LNCAP (cell line): ENCODE measurements around the gene SLC28A1.
A peak's percentile ranks its signal among the peaks of the same experiment; 100 is the strongest.

Source experiments
- CTCF ChIP-seq: fragments of 450-650 bp; IDR thresholded peaks from 2 replicates; pipeline ENCODE4 v1.5.1; 2017; ENCODE audit warnings: mild to moderate bottlenecking

The SLC28A1 gene

DNA sequence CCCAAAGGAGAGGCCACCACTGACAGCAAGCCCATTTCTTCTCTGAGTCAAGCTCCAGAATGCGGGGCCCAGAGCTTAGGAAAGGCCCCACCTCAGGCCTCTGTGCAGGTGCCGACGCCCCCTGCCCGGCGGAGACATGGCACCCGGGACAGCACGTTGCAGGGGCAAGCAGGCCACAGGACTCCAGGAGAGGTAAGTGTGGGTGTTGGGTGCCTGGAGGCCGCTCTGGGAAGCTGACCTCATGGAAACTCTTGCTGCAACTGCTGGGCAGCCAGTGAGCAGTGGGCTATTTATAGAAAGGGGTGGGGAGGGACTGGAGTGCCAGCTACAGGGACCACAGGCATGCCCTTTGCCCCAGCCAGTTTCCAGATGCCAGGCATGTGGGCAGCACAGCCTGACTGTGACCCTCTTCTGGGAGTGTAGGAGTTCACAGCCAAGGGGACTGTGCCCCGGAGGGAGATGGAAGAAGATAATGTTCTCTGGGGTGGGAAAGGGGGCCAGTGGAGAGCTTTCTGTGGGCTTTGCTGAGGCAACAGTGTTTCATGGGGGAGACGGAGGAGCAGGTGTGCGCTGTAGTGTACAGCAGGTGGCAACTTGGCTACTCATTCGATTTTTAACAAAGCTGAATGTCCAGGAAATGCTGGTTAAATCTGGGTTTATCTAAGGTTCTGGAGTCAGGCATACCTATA lies 43.6 kb upstream of the SLC28A1 start:
- TF ChIP-seq CTCF = no peak

- no peak for TF ChIP-seq CTCF
Observed at GRCh38 chr15:84842781-84843180, 41.7 kb upstream of the SLC28A1 start.

- no peak for TF ChIP-seq CTCF
Observed at GRCh38 chr15:84844964-84845363, 39.5 kb upstream of the SLC28A1 start.

- TF ChIP-seq CTCF = peak; percentile 85
Observed at GRCh38 chr15:84845631-84846030, 38.8 kb upstream of the SLC28A1 start.

- no peak for TF ChIP-seq CTCF
Observed at GRCh38 chr15:84846269-84846668, 38.2 kb upstream of the SLC28A1 start.

DNA sequence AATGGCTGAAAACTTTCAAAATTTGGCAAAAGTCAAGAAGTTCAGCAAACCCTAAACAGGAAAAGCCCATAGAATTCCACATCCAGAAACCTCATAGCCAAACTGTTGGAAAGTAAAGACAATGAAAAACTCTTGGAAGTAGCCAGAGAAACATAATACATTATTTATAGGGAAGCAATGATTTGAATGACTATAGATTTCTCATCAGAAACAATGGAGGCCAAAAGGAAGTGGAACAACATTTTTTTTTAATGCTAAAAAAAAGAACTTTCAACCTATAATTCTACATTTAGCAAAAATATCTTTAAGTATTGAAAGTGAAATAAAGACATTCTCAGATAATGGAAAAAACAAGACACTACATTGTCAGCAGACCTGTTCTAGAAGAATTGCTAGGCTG lies 37.1 kb upstream of the SLC28A1 start:
- TF ChIP-seq CTCF = no peak

DNA sequence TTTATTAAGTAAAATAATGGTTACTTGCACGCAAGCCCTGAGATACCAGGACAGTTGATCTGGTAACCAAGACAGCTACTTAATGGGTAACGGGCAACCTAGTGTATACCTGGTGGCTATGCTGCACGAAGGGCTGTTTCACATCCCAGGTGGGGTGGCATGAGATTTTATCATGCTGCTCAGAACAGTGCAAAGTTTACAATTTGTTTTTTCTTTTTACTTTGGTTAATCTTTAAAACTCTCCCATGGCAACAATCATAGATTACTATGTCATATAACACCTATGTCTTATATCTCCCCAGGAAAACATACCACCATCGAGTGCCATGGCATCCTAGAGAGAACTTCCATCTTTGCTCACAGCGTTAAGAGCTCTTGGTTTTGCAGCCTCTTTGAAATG lies 32.2 kb upstream of the SLC28A1 start:
- no peak for TF ChIP-seq CTCF

- TF ChIP-seq CTCF = no peak
Observed at GRCh38 chr15:84855136-84855535, 29.3 kb upstream of the SLC28A1 start.
